ENCODE data around the gene WNT11. TPM values are rescaled to one million over a fixed set of nuclear protein-coding genes. Genes with fewer than 3 reads are reported as not detected.

WNT11 gene
- total RNA-seq, 1 experiment from 2014 or later = 0.30 TPM

DNA sequence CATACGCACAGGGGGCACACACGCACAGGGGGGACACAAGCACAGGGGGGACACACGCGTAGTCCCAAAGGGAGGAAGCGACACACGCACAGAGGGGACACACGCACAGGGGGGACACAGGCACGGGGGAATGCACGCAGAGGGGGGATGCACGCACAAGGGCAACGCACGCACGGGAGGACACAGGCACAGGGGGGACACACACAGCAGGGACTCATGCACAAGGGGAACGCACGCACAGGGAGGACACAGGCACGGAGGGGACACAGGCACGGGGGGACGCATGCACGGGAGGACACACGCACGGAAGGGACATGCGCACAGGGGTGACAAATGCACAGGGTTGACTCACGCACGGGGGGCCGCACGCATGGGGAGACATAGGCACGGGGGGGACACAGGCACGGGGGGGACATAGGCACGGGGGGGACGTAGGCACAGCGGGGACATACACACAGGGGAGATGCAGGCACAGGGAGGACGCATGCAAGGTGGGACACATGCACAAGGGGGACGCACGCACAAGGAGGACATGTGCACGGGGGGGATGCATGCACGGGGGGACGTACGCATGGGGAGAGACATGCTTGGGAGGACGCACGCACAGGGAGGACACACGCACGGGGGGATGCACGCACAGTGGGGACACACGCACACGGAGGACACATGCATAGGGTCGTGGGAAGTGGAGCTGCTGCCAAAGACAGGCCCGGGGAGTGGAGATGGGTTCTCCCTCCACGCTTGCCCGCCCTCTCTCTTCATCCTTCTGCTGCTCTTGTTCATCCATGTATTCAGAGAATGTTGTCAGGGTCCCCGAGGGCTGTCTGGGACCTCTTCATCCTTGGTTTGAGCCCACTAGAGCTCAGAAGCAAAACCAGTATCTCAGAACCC is 41.2 kb downstream of the WNT11 start:
- no peaks in the 10 kb centered on the region for H3K27me3 ChIP-seq (ENCODE audit: low read length)
- no peak overlapping the region for H2AFZ ChIP-seq (ENCODE audit: low read length)
- H3K9me2 ChIP-seq (replicated peaks; ENCODE audit: insufficient read depth, low read length) = no peaks in the 10 kb centered on the region
- H3K9me3 ChIP-seq (ENCODE audit: low read length) = no peaks in the 10 kb centered on the region
- H3K9ac ChIP-seq (ENCODE audit: low read length) = no peak overlapping the region
- H3K4me2 ChIP-seq (ENCODE audit: low read depth, low read length, poor library complexity, severe bottlenecking) = no peak overlapping the region
- H3K27ac ChIP-seq (ENCODE audit: low read length) = no peak overlapping the region
- H3K4me1 ChIP-seq (ENCODE audit: low read length) = peaks cover 5% of the 10 kb centered on the region
- H3K79me2 ChIP-seq (ENCODE audit: low read length) = no peaks in the 10 kb centered on the region
- no peak overlapping the region for H3K4me3 ChIP-seq (ENCODE audit: low read length)
- H4K20me1 ChIP-seq (ENCODE audit: insufficient read depth, low read depth, low read length) = no peaks in the 10 kb centered on the region
- no peak for DNase-seq
- no peaks in the 10 kb centered on the region for H3K36me3 ChIP-seq (ENCODE audit: insufficient read depth, low read length)

DNA sequence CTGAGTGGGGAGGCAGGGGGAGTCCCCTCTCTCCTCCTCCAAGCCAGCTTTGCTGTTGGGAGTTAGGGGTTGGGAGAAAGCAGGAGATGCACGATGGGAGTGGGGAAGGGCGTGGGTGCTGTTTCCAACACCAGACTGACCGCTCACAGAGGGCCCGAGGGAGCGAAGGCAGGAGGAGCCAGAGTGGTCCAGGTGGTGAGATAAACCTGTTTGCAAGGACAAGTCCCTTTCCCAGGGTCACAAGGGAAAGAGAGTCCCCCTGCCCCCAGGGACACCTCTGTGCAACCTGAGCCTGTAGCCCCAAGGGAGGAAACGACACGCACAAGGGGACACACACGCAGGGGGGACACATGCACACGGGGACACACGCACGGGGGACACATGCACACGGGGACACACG is 42.2 kb downstream of the WNT11 start:
- Histone ChIP-seq H3K27me3 (ENCODE audit: low read length) (no peaks in the 10 kb centered on the region), H2AFZ (ENCODE audit: low read length) (no peak overlapping the region), H3K9ac (ENCODE audit: low read length) (no peak overlapping the region), H3K4me1 (ENCODE audit: low read length) (peaks cover 5% of the 10 kb centered on the region), H3K4me3 (ENCODE audit: low read length) (no peak overlapping the region), H3K79me2 (ENCODE audit: low read length) (no peaks in the 10 kb centered on the region), H3K4me2 (ENCODE audit: low read depth, low read length, poor library complexity, severe bottlenecking) (no peak overlapping the region), H3K36me3 (ENCODE audit: insufficient read depth, low read length) (no peaks in the 10 kb centered on the region), H3K9me3 (ENCODE audit: low read length) (no peaks in the 10 kb centered on the region), H3K27ac (ENCODE audit: low read length) (no peak overlapping the region), H3K9me2 (replicated peaks; ENCODE audit: insufficient read depth, low read length) (no peaks in the 10 kb centered on the region), H4K20me1 (ENCODE audit: insufficient read depth, low read depth, low read length) (no peaks in the 10 kb centered on the region)
- DNase-seq = no peak

DNA sequence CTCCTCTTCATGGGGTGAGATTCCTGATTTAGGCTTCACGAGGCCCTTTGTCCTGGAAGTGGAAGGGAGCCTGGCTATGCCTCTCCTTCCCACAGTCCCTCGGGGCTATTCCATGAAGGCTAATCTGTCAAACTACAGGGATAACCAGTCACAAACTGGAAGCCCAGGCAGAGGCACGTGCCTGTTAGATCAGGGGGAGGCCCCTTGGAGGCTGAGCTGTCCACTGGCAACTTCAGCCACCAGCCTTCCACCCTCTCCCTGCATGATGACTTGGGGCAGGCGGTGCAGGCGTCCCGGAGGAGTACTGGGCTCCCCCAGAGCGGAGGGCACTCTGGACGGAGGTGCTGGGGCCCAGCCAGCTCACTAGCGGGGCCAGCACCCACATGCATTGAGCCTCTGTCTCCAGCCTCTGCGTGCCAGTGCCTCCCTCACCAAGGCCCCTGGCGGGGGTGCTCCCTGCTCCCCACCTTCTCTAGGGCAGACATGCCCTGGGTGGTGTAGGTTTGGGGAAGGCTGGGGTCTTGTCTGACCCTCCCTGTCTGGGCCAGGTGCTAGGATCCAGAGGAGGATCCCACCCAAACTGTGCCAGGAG is 42.9 kb downstream of the WNT11 start:
- H3K9ac ChIP-seq (ENCODE audit: low read length) = no peak overlapping the region
- H3K27me3 ChIP-seq (ENCODE audit: low read length) = no peaks in the 10 kb centered on the region
- H3K79me2 ChIP-seq (ENCODE audit: low read length) = no peaks in the 10 kb centered on the region
- H3K4me1 ChIP-seq (ENCODE audit: low read length) = peaks cover 5% of the 10 kb centered on the region
- H4K20me1 ChIP-seq (ENCODE audit: insufficient read depth, low read depth, low read length) = no peaks in the 10 kb centered on the region
- no peak for DNase-seq
- no peaks in the 10 kb centered on the region for H3K9me3 ChIP-seq (ENCODE audit: low read length)
- H3K27ac ChIP-seq (ENCODE audit: low read length) = no peak overlapping the region
- H2AFZ ChIP-seq (ENCODE audit: low read length) = no peak overlapping the region
- H3K4me3 ChIP-seq (ENCODE audit: low read length) = no peak overlapping the region
- no peak overlapping the region for H3K4me2 ChIP-seq (ENCODE audit: low read depth, low read length, poor library complexity, severe bottlenecking)
- H3K9me2 ChIP-seq (replicated peaks; ENCODE audit: insufficient read depth, low read length) = no peaks in the 10 kb centered on the region
- H3K36me3 ChIP-seq (ENCODE audit: insufficient read depth, low read length) = no peaks in the 10 kb centered on the region

DNA sequence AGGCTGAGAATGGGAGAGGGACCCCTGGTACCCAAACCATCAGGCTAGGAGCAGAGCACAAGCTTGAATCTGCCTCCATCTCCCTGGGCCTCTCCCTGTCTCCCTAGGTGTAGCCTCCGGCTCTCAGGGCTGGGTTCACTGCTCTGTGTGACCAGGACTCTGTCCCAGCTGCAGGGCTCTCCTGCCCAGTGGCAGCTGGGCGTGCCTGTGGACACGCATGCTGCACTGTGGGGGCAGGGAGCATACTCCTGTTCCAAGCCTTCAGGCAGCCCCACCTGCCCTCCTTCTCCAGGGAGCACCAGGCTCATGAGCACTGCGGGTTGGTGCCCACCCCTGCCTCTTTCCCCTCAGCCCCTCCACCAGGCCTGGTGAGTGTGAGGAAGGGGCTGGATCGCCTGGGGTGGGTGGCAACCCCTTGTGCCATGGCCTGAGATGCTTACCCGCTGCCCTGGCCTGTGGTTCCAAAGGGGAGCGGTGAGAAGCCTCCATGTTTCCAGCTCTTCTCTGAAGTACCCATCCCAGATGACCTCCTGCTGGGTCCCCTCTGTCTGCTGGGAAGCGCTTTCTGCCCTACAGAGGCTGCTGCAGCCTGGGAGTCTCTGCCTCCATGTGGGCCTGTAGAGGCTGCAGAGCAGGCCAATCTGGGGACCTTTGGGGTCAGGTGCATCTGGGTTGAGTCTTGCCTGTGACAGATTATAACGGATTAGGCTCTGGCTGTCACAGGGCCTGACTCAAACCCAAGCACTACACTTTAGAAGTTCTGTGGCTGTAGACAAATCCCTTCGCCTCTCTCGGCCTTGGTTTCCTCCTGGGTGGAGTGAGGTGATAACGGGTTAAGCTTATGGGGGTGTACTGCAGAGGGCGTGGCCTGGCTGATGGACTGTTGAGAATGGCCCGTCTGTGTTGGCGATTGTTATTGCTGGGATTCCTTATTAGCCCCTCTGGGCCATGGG is 43.7 kb downstream of the WNT11 start:
- Histone ChIP-seq H3K4me3 (ENCODE audit: low read length) (no peak overlapping the region), H4K20me1 (ENCODE audit: insufficient read depth, low read depth, low read length) (no peaks in the 10 kb centered on the region), H3K36me3 (ENCODE audit: insufficient read depth, low read length) (no peaks in the 10 kb centered on the region), H3K27ac (ENCODE audit: low read length) (no peak overlapping the region), H3K9me2 (replicated peaks; ENCODE audit: insufficient read depth, low read length) (no peaks in the 10 kb centered on the region), H3K79me2 (ENCODE audit: low read length) (no peaks in the 10 kb centered on the region), H3K9ac (ENCODE audit: low read length) (no peak overlapping the region), H3K9me3 (ENCODE audit: low read length) (no peaks in the 10 kb centered on the region), H3K27me3 (ENCODE audit: low read length) (no peaks in the 10 kb centered on the region), H3K4me1 (ENCODE audit: low read length) (peaks cover 5% of the 10 kb centered on the region), H3K4me2 (ENCODE audit: low read depth, low read length, poor library complexity, severe bottlenecking) (no peak overlapping the region), H2AFZ (ENCODE audit: low read length) (no peak overlapping the region)
- DNase-seq = no peak

DNA sequence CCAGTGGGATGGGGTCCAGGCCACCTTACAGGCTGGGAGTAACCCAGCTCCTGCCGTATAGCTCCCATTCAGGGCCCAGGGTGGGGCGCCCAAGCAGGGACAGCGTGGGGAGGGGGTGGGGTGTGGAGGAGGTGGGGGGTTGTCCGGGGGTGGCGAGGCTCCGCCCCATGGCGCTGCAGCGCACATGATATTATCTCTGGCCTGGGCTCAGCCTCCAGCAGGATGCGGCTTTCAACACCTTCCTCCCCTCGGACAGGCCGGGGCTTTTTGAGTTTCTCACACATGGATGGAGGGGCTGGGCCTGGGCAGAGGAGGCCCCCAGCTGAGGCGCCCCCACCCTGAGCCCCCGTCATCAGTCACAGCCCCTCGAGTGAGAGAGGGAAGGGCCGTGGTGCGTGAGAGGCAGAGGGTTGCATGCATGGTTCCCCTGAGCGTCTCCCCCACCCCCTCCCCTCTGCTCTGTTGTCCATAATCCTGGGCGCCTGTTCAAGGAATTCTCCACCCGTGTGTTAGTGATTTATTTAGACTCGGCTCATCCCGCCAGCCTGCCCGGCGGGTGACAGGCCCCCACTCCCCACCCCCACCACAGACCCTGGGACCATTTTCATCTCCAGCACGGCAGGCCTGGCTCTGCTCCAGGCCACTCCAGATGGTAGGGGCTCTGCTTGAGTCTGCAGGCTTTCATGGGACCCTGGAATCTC is 44.9 kb downstream of the WNT11 start:
- H4K20me1 ChIP-seq (ENCODE audit: insufficient read depth, low read depth, low read length) = no peaks in the 10 kb centered on the region
- no peaks in the 10 kb centered on the region for H3K27me3 ChIP-seq (ENCODE audit: low read length)
- H3K36me3 ChIP-seq (ENCODE audit: insufficient read depth, low read length) = no peaks in the 10 kb centered on the region
- no peaks in the 10 kb centered on the region for H3K9me2 ChIP-seq (replicated peaks; ENCODE audit: insufficient read depth, low read length)
- H3K4me3 ChIP-seq (ENCODE audit: low read length) = peak overlapping the region; percentile 22; the same call in 1 of the 2 replicates
- no peak overlapping the region for H3K27ac ChIP-seq (ENCODE audit: low read length)
- peak overlapping the region; percentile 29 for H3K4me2 ChIP-seq (ENCODE audit: low read depth, low read length, poor library complexity, severe bottlenecking)
- DNase-seq = no peak
- H3K9ac ChIP-seq (ENCODE audit: low read length) = peak overlapping the region; percentile 43
- no peaks in the 10 kb centered on the region for H3K79me2 ChIP-seq (ENCODE audit: low read length)
- peaks cover 5% of the 10 kb centered on the region for H3K4me1 ChIP-seq (ENCODE audit: low read length)
- no peak overlapping the region for H2AFZ ChIP-seq (ENCODE audit: low read length)
- no peaks in the 10 kb centered on the region for H3K9me3 ChIP-seq (ENCODE audit: low read length)

DNA sequence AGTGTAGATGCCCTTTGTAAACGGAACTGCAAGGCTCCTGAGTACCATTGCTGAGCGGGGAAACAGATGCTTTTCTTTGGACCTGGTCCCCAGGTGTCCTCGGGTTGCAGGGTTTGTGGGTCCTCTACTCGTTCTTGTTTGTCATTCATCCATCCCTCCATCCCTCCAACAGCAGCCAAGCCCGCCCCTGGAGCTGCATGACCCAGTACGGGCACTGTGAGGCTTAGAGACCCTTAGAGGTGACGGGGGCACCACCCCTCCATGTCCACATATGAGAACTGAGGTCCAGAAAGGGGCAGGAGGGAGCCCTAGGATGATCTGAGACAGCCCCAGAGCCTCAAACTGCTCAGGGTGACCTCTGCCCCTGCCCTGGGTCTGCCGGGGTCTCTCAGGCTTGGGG is 45.4 kb downstream of the WNT11 start:
- Histone ChIP-seq H3K4me1 (ENCODE audit: low read length) (peaks cover 5% of the 10 kb centered on the region), H3K4me3 (ENCODE audit: low read length) (no peak overlapping the region), H3K36me3 (ENCODE audit: insufficient read depth, low read length) (no peaks in the 10 kb centered on the region), H3K27ac (ENCODE audit: low read length) (no peak overlapping the region), H3K79me2 (ENCODE audit: low read length) (no peaks in the 10 kb centered on the region), H2AFZ (ENCODE audit: low read length) (no peak overlapping the region), H3K9ac (ENCODE audit: low read length) (no peak overlapping the region), H3K4me2 (ENCODE audit: low read depth, low read length, poor library complexity, severe bottlenecking) (no peak overlapping the region), H3K27me3 (ENCODE audit: low read length) (no peaks in the 10 kb centered on the region), H3K9me3 (ENCODE audit: low read length) (no peaks in the 10 kb centered on the region), H4K20me1 (ENCODE audit: insufficient read depth, low read depth, low read length) (no peaks in the 10 kb centered on the region), H3K9me2 (replicated peaks; ENCODE audit: insufficient read depth, low read length) (no peaks in the 10 kb centered on the region)
- DNase-seq = no peak

DNA sequence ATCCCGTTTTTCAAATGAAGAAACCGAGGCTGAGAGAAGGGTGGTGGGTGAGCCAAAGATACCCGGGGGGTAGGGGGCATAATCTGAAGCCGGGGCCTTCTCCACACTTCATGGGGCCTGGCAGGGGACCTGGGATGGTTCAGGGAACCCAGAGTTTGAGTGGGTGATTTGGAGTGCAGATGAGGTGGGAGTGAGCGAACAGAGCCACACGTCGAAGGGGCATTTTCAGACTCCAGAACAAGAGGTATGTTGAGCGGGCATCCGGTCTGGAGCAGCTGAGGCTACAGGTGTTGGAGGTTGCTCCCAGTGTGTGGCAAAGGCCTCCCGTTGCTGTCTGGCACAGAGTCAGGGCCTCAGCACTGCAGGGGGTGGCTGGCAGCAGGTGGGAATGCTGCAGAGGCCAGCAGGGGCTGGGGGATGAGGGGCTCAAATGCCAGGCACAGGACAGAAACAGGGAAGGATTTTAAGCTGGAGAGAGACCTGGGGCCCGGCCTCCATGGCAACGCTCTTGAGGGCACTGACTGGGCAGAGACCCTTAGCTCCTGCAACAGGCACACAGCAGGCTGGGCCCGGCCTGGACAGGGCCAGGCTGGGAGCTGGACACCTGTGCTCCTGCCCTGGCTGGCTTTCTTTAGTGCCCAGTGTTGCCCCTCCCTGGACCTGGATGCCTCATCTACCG is 46.2 kb downstream of the WNT11 start:
- Histone ChIP-seq H3K9ac (ENCODE audit: low read length) (no peak overlapping the region), H3K9me2 (replicated peaks; ENCODE audit: insufficient read depth, low read length) (no peaks in the 10 kb centered on the region), H3K4me3 (ENCODE audit: low read length) (no peak overlapping the region), H3K27ac (ENCODE audit: low read length) (no peak overlapping the region), H3K4me1 (ENCODE audit: low read length) (peaks cover 5% of the 10 kb centered on the region), H3K9me3 (ENCODE audit: low read length) (no peaks in the 10 kb centered on the region), H3K79me2 (ENCODE audit: low read length) (no peaks in the 10 kb centered on the region), H2AFZ (ENCODE audit: low read length) (no peak overlapping the region), H3K4me2 (ENCODE audit: low read depth, low read length, poor library complexity, severe bottlenecking) (no peak overlapping the region), H3K27me3 (ENCODE audit: low read length) (no peaks in the 10 kb centered on the region), H3K36me3 (ENCODE audit: insufficient read depth, low read length) (no peaks in the 10 kb centered on the region), H4K20me1 (ENCODE audit: insufficient read depth, low read depth, low read length) (no peaks in the 10 kb centered on the region)
- DNase-seq = no peak
